Activated CD8-positive, alpha-beta T cell treated with anti-CD3 and anti-CD28 coated beads, Interleukin-2, amount 10 ng/mL, durations not matched to agents 7 days and 5 days (primary cell): Measurements from ENCODE around the gene CYP26C1. TPM values are rescaled to one million over a fixed set of nuclear protein-coding genes. Genes with fewer than 3 reads are reported as not detected.

Experiments
- ATAC-seq: fragments of 150-1000 bp; cut with Tn5 transposase; one replicate; pipeline ENCODE4 v1.10.0; 2021; ENCODE audit warnings: moderate library complexity
- CTCF ChIA-PET: fragments of 350-600 bp; sonication (Branson Sonifier 250); formaldehyde crosslinking; loops from one replicate; lab custom pipeline; 2021; ENCODE audit warnings: antibody characterized with exemption; lab: Charles Lee
- POLR2A ChIA-PET: fragments of 350-600 bp; sonication (Branson Sonifier 250); formaldehyde crosslinking; loops from one replicate; lab custom pipeline; 2021; ENCODE audit warnings: antibody characterized with exemption; lab: Charles Lee
- DNase-seq: peaks from one replicate; pipeline ENCODE4 v3.0.0-alpha.2; 2020
- H3K27ac Mint-ChIP-seq: one replicate; pipeline ENCODE4 v1.8.0; 2021; ENCODE audit warnings: mild to moderate bottlenecking, mixed read lengths
- H3K27me3 Mint-ChIP-seq: one replicate; pipeline ENCODE4 v1.8.0; 2021; ENCODE audit warnings: low read depth, mixed read lengths
- H3K36me3 Mint-ChIP-seq: one replicate; pipeline ENCODE4 v1.8.0; 2021; ENCODE audit warnings: low read depth, mixed read lengths
- H3K4me1 Mint-ChIP-seq: one replicate; pipeline ENCODE4 v1.8.0; 2021; ENCODE audit warnings: low read depth, mixed read lengths
- H3K4me3 Mint-ChIP-seq: one replicate; pipeline ENCODE4 v1.8.0; 2021; ENCODE audit warnings: mild to moderate bottlenecking, mixed read lengths
- H3K9me3 Mint-ChIP-seq: one replicate; pipeline ENCODE4 v1.8.0; 2022; ENCODE audit warnings: mixed read lengths; ENCODE audit not compliant: insufficient read depth
- total RNA-seq, 2 experiments: library from RNA; stranded (reverse); gene quantifications; one replicate each; pipeline ENCODE4 v1.2.3, GENCODE V29; 2021

CYP26C1 gene
- total RNA-seq, 2 experiments from 2014 or later = 0.10 to 0.11 TPM

DNA sequence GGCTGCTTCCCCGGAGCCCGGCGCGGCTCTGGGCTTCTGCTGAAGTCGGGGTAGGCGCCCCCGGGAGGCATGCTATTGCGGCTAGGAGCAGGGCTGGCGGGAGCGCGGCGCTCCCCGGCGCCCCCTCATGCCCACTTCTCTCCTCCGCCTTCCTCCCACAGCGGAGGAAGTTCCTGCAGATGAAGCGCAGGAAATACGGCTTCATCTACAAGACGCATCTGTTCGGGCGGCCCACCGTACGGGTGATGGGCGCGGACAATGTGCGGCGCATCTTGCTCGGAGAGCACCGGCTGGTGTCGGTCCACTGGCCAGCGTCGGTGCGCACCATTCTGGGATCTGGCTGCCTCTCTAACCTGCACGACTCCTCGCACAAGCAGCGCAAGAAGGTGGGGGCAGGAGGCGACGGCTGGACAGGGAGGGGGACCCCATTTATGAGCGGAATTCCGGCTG lies 13.6 kb downstream of the CYP26C1 start:
- peak; percentile 34 for ATAC-seq
- peak; percentile 34 for DNase-seq
- CTCF ChIA-PET = no interaction called here
- Mint-ChIP-seq H3K27ac (no peak overlapping the region), H3K36me3 (no peaks in the 10 kb centered on the region), H3K4me3 (peak overlapping the region; percentile 71), H3K4me1 (peaks cover 30% of the 10 kb centered on the region), H3K9me3 (no peaks in the 10 kb centered on the region), H3K27me3 (peaks cover 73% of the 10 kb centered on the region)
- POLR2A ChIA-PET = no interaction called here

DNA sequence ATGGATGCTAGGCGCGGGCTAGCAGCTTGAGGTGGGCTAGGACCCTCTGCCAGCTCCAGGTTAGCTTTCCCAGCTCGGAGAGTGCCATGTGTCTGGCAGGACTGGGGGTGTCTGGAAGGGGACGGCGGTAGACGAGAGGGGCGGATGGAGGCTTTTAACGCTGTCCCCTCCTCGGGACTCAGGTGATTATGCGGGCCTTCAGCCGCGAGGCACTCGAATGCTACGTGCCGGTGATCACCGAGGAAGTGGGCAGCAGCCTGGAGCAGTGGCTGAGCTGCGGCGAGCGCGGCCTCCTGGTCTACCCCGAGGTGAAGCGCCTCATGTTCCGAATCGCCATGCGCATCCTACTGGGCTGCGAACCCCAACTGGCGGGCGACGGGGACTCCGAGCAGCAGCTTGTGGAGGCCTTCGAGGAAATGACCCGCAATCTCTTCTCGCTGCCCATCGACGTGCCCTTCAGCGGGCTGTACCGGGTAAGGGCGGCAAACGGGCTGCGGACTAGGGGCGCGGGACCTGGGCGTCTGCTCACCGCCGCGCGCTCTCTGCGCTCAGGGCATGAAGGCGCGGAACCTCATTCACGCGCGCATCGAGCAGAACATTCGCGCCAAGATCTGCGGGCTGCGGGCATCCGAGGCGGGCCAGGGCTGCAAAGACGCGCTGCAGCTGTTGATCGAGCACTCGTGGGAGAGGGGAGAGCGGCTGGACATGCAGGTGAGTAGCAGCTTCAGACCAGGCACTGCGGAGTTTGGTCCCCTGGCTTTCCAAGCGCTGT lies 14.2 kb downstream of the CYP26C1 start:
- ChIA-PET CTCF (interaction anchor here (0.6 to 1.9 kb wide), 4 partner anchors 10 to 453 kb away, joined by 3 to 6 read pairs (median 4); no protein-coding TSS in a partner anchor), POLR2A (no interaction called here)
- Mint-ChIP-seq H3K36me3 (no peaks in the 10 kb centered on the region), H3K27ac (no peak overlapping the region), H3K4me3 (peak overlapping the region; percentile 71), H3K27me3 (peaks cover 77% of the 10 kb centered on the region), H3K9me3 (no peaks in the 10 kb centered on the region), H3K4me1 (peaks cover 30% of the 10 kb centered on the region)
- peak; percentile 30 for ATAC-seq
- DNase-seq = no peak

DNA sequence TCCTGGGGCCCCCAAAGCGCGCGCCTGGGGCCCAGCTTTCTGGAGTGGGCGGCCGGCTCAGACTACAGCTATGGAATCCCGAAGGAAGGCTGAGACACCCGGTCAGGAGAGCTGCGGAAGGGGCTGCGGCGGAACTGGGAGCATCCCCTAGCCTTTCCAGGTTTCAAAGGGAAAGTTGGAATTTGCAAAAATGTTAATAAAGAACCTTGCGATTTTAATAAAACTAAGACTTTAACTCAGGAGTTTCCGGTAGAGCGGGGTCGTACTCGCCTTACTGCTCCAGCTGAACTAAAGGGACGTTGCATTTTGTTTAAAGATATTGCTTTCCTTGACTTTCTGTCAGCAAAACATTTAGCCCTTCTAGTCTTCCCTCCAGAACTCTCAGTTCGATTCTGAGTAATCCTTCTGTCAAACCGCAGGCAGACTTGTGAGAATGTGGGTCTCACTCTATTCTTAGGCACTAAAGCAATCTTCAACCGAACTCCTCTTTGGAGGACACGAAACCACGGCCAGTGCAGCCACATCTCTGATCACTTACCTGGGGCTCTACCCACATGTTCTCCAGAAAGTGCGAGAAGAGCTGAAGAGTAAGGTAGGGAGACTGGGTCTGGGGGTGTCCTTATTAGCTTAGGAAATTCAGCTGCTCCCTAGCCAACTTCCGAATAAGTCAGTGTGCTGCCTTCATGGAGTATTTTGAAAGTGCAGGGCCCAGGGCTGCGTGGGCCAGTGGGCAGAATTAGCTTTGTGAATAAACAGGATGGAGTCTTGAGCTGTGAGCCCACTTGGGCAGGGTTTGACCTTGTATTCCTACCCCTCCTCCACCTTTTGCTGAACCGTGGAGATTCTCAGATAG lies 15.0 kb downstream of the CYP26C1 start:
- Mint-ChIP-seq H3K27ac (no peak overlapping the region), H3K4me1 (peaks cover 32% of the 10 kb centered on the region), H3K36me3 (no peaks in the 10 kb centered on the region), H3K9me3 (no peaks in the 10 kb centered on the region), H3K27me3 (peaks cover 72% of the 10 kb centered on the region), H3K4me3 (no peak overlapping the region)
- ATAC-seq (no peak), DNase-seq (no peak)
- CTCF ChIA-PET = interaction anchor here (0.6 to 1.9 kb wide), 5 partner anchors 11 to 452 kb away, joined by 3 to 6 read pairs (median 3); no protein-coding TSS in a partner anchor
- POLR2A ChIA-PET = no interaction called here

DNA sequence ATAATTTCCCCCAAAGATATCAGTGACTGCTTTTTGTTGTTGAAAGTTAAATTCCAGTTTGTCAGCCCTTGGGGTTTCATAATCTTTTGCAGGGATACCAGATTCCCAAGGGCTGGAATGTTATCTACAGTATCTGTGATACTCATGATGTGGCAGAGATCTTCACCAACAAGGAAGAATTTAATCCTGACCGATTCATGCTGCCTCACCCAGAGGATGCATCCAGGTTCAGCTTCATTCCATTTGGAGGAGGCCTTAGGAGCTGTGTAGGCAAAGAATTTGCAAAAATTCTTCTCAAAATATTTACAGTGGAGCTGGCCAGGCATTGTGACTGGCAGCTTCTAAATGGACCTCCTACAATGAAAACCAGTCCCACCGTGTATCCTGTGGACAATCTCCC lies 16.3 kb downstream of the CYP26C1 start:
- H3K27ac Mint-ChIP-seq = no peak overlapping the region
- ATAC-seq = no peak
- ChIA-PET POLR2A (no interaction called here), CTCF (interaction anchor here (0.6 to 1.2 kb wide), 4 partner anchors 10 to 281 kb away, joined by 3 to 6 read pairs (median 3); no protein-coding TSS in a partner anchor)
- H3K36me3 Mint-ChIP-seq = no peaks in the 10 kb centered on the region
- no peak overlapping the region for H3K4me3 Mint-ChIP-seq
- H3K4me1 Mint-ChIP-seq = peaks cover 25% of the 10 kb centered on the region
- no peaks in the 10 kb centered on the region for H3K9me3 Mint-ChIP-seq
- DNase-seq = no peak
- H3K27me3 Mint-ChIP-seq = peaks cover 66% of the 10 kb centered on the region

DNA sequence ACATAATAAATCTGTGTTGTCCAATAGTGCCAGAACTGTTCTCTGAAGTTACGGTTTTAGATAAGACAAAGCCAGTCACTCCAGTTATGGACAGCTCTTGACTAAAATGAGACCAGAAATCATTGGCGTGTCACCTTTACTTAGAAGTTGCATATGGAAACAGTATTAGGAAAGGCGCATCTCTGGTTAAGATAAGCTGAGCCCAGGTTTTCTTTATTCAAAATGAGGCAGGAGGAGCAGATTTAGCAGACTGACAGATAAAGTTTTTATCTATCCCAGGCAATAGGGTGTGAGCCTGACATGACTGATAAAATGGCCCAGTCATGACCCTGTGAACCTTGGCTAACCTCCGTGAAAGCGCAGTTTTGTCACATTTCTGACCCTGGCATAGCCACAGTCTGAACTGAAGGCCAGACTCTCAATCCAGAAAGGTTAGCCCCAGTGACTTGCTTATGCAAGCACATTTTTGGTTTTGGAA lies 17.3 kb downstream of the CYP26C1 start:
- Mint-ChIP-seq H3K36me3 (no peaks in the 10 kb centered on the region), H3K27me3 (peaks cover 56% of the 10 kb centered on the region), H3K4me1 (peaks cover 18% of the 10 kb centered on the region), H3K4me3 (no peak overlapping the region), H3K27ac (no peak overlapping the region), H3K9me3 (no peaks in the 10 kb centered on the region)
- ATAC-seq = no peak
- no peak for DNase-seq
- ChIA-PET CTCF (interaction anchor here (1.2 kb wide), 2 partner anchors 11 to 275 kb away, joined by 3 to 6 read pairs; no protein-coding TSS in a partner anchor), POLR2A (no interaction called here)

DNA sequence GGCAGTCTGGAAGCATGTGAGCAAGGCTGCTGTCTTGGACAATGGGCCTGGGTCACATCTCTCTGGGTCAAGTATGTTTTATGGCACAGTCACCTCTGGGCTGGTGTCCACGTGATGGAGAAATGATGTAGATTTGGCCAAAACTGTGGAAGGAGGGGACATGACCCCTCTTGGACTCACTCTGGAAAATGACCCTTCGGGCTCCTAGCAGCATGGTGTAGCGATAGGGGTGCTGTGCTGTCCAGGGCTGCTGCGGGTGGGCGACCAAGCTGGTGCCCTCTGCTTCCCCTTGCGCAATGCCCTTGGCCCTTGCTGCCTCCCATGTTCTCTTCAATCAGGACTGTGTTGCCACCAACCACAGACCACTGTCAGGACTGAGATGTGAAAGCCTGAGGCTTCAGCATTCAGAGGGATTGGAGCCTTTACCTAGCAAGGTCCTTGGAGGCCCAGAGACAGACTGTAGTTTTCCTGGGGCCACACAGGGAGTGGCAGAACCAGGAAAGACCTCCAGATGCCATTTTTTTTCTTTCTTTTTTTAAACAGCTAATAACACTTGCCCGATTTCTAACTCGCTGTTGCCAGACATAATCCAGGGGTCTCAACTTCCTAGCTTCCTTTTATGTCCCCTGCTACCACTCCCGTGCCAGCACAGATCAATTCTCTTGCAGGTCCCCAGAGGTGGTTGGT lies 19.2 kb downstream of the CYP26C1 start:
- CTCF ChIA-PET = interaction anchor here (0.7 to 2.4 kb wide), 9 partner anchors 9 to 276 kb away, joined by 3 to 12 read pairs (median 4); no protein-coding TSS in a partner anchor
- peaks cover 44% of the 10 kb centered on the region for H3K27me3 Mint-ChIP-seq
- peaks cover 11% of the 10 kb centered on the region for H3K4me1 Mint-ChIP-seq

DNA sequence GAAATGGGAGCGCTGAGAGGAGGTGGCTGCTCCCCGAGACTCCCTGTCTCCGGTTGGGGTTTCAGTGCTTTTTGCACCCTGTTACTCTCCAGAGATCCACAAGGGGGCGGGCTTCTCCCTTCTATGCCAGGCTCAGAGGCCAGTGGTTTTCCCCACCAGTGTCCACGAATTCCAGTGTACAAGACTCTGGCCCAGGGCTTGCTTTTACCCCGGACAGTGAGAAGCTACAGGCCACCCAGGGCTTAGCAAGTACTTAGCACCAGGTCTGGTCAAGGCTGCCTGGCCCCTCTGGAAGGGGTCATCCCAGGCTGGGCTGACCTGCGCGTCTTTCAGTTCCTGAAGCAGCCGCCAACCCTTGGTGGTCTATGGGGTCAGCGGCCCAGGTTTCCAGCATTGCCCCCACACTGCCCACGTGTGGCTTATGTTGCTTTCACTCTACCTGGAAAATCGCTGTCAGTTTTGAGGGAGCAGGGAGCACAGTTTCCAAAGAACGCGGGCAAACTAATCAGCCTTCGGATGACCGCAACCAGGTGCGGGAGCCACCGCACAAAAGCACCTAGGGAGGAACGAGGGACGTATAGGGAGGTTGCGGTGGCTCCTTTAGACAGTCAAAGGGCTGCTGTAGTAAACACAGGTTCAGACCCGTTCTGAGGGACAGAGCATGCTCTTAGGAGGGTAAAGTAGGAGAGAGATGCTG lies 19.9 kb downstream of the CYP26C1 start:
- peak; percentile 65 for DNase-seq
- H3K9me3 Mint-ChIP-seq = no peaks in the 10 kb centered on the region
- H3K27me3 Mint-ChIP-seq = peaks cover 39% of the 10 kb centered on the region
- POLR2A ChIA-PET = no interaction called here
- H3K4me1 Mint-ChIP-seq = peaks cover 7% of the 10 kb centered on the region
- ATAC-seq = peak; percentile 63
- H3K4me3 Mint-ChIP-seq = no peak overlapping the region
- no peak overlapping the region for H3K27ac Mint-ChIP-seq
- CTCF ChIA-PET = interaction anchor here (0.7 to 2.4 kb wide), 10 partner anchors 8 to 402 kb away, joined by 3 to 12 read pairs (median 4); partner anchors contain the start of gene MYOF
- H3K36me3 Mint-ChIP-seq = no peaks in the 10 kb centered on the region

More for the DNA sequence above, 19.2 kb downstream of the CYP26C1 start:
- H3K4me3 Mint-ChIP-seq = no peak overlapping the region
- no peak for ATAC-seq
- no peak for DNase-seq
- no peaks in the 10 kb centered on the region for H3K9me3 Mint-ChIP-seq
- H3K36me3 Mint-ChIP-seq = no peaks in the 10 kb centered on the region
- H3K27ac Mint-ChIP-seq = no peak overlapping the region
- POLR2A ChIA-PET = no interaction called here

DNA sequence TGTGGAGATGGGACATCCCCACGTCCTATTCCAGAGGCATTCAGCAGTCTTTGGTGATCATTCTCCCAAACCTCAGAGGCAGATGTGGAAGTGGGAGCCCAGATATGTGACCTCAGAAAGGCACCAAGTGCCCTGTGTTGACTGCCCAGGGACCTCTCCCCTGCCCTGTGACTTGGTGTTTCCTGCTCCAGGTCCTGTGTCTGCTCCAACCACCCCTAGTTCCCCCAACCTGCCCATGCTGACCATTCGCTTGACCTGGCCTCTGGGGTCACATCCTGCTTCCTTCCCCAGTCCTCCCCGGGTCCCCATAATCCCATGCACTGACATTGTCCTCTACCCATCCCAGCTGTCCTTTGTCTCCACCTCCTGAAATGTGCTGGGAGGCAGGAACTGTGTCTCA lies 20.7 kb downstream of the CYP26C1 start:
- ATAC-seq (no peak), DNase-seq (no peak)
- Mint-ChIP-seq H3K27me3 (peaks cover 36% of the 10 kb centered on the region), H3K9me3 (no peaks in the 10 kb centered on the region), H3K27ac (no peak overlapping the region), H3K36me3 (no peaks in the 10 kb centered on the region), H3K4me1 (peaks cover 2% of the 10 kb centered on the region), H3K4me3 (no peak overlapping the region)
- CTCF ChIA-PET = interaction anchor here (1.6 to 2.0 kb wide), 2 partner anchors 271 to 401 kb away, joined by 3 to 8 read pairs; partner anchors contain the start of gene MYOF
- POLR2A ChIA-PET = no interaction called here

DNA sequence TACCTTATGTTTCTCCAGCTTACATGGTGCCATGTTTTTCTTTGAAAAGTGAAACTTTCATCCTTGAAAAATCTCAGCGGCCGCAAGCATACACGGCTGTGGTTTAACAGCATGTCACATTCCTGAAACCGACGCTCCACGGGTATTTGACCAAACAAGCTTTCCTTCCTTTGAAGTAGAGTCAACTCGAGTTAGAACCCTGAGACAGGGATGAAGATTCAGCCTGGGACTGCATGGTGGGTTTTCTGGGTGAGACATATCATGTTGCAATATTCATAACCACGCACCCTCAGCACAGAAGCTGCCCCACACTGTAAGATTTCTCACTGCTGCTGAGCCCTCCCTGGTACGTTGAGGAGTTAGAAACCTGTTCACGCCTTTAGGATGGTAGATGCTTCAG lies 21.2 kb downstream of the CYP26C1 start:
- no peak overlapping the region for H3K4me3 Mint-ChIP-seq
- CTCF ChIA-PET = interaction anchor here (1.6 kb wide), 1 partner anchor 400 kb away, joined by 3 read pairs; the partner anchor contains the start of gene MYOF
- peaks cover 31% of the 10 kb centered on the region for H3K27me3 Mint-ChIP-seq
- H3K36me3 Mint-ChIP-seq = no peaks in the 10 kb centered on the region
- ATAC-seq (no peak), DNase-seq (no peak)
- H3K27ac Mint-ChIP-seq = no peak overlapping the region
- H3K4me1 Mint-ChIP-seq = peaks cover 2% of the 10 kb centered on the region
- POLR2A ChIA-PET = no interaction called here
- H3K9me3 Mint-ChIP-seq = no peaks in the 10 kb centered on the region

DNA sequence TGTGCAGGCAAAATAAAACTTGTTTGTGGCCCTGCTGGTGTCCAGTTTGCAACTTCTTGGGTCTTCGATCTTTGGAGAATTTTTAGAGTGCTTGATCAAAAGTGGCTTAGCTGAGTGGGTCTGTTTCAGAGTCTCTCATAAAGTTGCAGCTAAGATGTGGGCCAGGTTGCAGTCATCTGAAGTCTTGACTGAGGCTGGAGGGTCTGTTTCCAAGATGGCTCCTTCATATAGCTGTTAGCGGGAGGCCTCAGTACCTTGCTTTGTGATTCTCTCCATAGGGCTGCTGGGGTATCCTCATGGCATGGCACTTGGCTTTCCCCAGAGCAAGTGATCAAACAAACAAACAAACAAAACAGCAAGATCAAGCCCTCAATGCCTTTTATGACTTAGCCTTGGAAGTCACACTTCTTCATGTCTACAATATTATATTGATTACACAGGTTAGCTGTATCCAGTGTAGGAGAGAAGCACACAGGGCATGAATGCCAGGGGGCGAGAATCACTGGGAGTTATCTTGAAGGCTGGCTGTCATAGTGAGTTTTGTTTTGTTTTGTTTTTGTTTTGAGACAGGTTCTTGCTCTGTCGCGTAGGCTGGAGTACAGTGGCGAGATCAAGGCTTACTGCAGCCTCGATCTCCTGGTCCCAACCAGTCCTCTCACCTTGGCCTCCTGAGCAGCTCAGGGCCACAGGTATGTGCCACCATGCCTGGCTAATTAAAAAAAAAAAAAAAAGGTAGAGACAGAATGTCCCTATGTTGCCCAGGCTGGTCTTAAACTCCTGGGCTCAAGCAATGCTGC lies 23.3 kb downstream of the CYP26C1 start:
- DNase-seq (no peak), ATAC-seq (no peak)
- H3K4me1 Mint-ChIP-seq = peaks cover 2% of the 10 kb centered on the region
- ChIA-PET POLR2A (no interaction called here), CTCF (no interaction called here)
- H3K36me3 Mint-ChIP-seq = no peaks in the 10 kb centered on the region
- no peak overlapping the region for H3K27ac Mint-ChIP-seq
- no peaks in the 10 kb centered on the region for H3K9me3 Mint-ChIP-seq
- H3K27me3 Mint-ChIP-seq = peaks cover 31% of the 10 kb centered on the region
- H3K4me3 Mint-ChIP-seq = no peak overlapping the region
